GM19397 (cell line): ENCODE measurements around the gene RUVBL1.
"Not testable (repeated sequence)": the region's sequence is repeated elsewhere in the genome, so short reads cannot be mapped to it uniquely, and the experiment has no call there.

Experiments
- ATAC-seq: cut with Tn5 transposase; IDR thresholded peaks from one replicate; pipeline ENCODE4 v1.9.1; 2021; ENCODE audit warnings: mild to moderate bottlenecking, moderate library complexity; ENCODE audit not compliant: unreplicated experiment

The RUVBL1 gene

GRCh38 chr3:128123538-128124368 is at the start of gene RUVBL1:
Gene RUVBL1 (minus strand): TSS chr3:128123812. CDS start chr3:128123724, 88 bp downstream.
- peak; percentile 97 for ATAC-seq

- ATAC-seq: no peak
Measured at GRCh38 chr3:128173200-128173599, 49.6 kb upstream of the RUVBL1 start.

GRCh38 chr3:128170866-128171516 is 47.4 kb upstream of the RUVBL1 start:
- no peak for ATAC-seq

- no peak for ATAC-seq
Measured at GRCh38 chr3:128168836-128169235, 45.2 kb upstream of the RUVBL1 start.

- no peak for ATAC-seq
Measured at GRCh38 chr3:128167973-128168674, 44.5 kb upstream of the RUVBL1 start.

- ATAC-seq: no peak
Measured at GRCh38 chr3:128167646-128167972, 44.0 kb upstream of the RUVBL1 start.

GRCh38 chr3:128166971-128167453 is 43.4 kb upstream of the RUVBL1 start:
- ATAC-seq: no peak

- ATAC-seq: no peak
Measured at GRCh38 chr3:128163432-128163831, 39.8 kb upstream of the RUVBL1 start.

- no peak for ATAC-seq
Measured at GRCh38 chr3:128160661-128161060, 37.0 kb upstream of the RUVBL1 start.

- no peak for ATAC-seq
Measured at GRCh38 chr3:128155616-128156360, 32.2 kb upstream of the RUVBL1 start.

GRCh38 chr3:128154354-128154753 is 30.7 kb upstream of the RUVBL1 start:
- not testable (repeated sequence) for ATAC-seq

- peak; percentile 92 for ATAC-seq
Measured at GRCh38 chr3:128153156-128154041, 29.8 kb upstream of the RUVBL1 start, which contains the start of gene EEFSEC. Gene EEFSEC (plus strand): TSS chr3:128153481. CDS start chr3:128153508, 27 bp downstream.

GRCh38 chr3:128152419-128153155 is 29.0 kb upstream of the RUVBL1 start:
- ATAC-seq: no peak

- ATAC-seq: no peak
Measured at GRCh38 chr3:128151758-128152274, 28.2 kb upstream of the RUVBL1 start.

- ATAC-seq: no peak
Measured at GRCh38 chr3:128149650-128150049, 26.0 kb upstream of the RUVBL1 start.

- no peak for ATAC-seq
Measured at GRCh38 chr3:128146201-128146600, 22.6 kb upstream of the RUVBL1 start.

GRCh38 chr3:128145279-128145678 is 21.7 kb upstream of the RUVBL1 start:
- ATAC-seq: no peak

- ATAC-seq: no peak
Measured at GRCh38 chr3:128144512-128145187, 21.0 kb upstream of the RUVBL1 start.
